HCT116 (cell line): ENCODE results near the gene CASK. TPM values are rescaled to one million over a fixed set of nuclear protein-coding genes. Genes with fewer than 3 reads are reported as not detected.

Experiments used
- ATAC-seq: fragments of 200-7000 bp; cut with Tn5 transposase; 2 replicates; pipeline ENCODE4 v1.9.1; 2020; ENCODE audit warnings: mild to moderate bottlenecking, moderate library complexity
- BruUV-seq: library from RNA; stranded (reverse); fragments of 400-500 nt; replicated peaks from 2 replicates; lab custom pipeline; 2021; lab: Mats Ljungman, UMichigan
- CTCF ChIA-PET: fragments of 300-600 bp; sonication (Branson Sonifier 250); formaldehyde crosslinking; loops from one replicate; lab custom pipeline; 2021; ENCODE audit warnings: antibody characterized with exemption; lab: Charles Lee
- POLR2A ChIA-PET: fragments of 300-600, 350-600 bp; sonication (Branson Sonifier 250); formaldehyde crosslinking; loops from one replicate; lab custom pipeline; 2021; ENCODE audit warnings: antibody characterized with exemption; lab: Charles Lee
- RAD21 ChIA-PET, 2 experiments: fragments of 300-600 bp; sonication (Branson Sonifier 250); formaldehyde crosslinking; loops; one replicate each; lab custom pipeline; 2023; ENCODE audit warnings: low total read pairs in 2 of 2; ENCODE audit not compliant: uncharacterized antibody in 2 of 2, unreplicated experiment in 2 of 2, low non-redundant PET in 1 of 2; lab: Charles Lee
- DNase-seq: peaks from one replicate; pipeline ENCODE4 v3.0.0-alpha.2; 2010; ENCODE audit warnings: low read depth, low spot score
- H2AFZ ChIP-seq: fragments of 200-600 bp; shearing (Covaris generic), sonication (generic); 2 replicates; pipeline ENCODE4 v1.6.1; 2017; ENCODE audit warnings: low read depth, mixed run types, mixed read lengths, antibody characterized with exemption, low read length; ENCODE audit not compliant: poor library complexity, severe bottlenecking
- H3K27ac ChIP-seq: 2 replicates; pipeline ENCODE4 v1.5.1; 2012; ENCODE audit warnings: low read depth, low read length
- H3K27me3 ChIP-seq: fragments of 200-600 bp; sonication (generic); 2 replicates; pipeline ENCODE4 v1.6.1; 2016; ENCODE audit warnings: mixed run types, low read length, mixed read lengths; ENCODE audit not compliant: insufficient read depth
- H3K36me3 ChIP-seq, 2 experiments: fragments of 200-500 bp in 1 of 2; fragments of 200-600 bp in 1 of 2; sonication (Bioruptor generic) in 1 of 2; sonication (generic) in 1 of 2; 2 replicates each; pipeline versions ENCODE4 v1.5.1 to v1.6.1; 2014 to 2016; ENCODE audit warnings: low read length in 2 of 2, inconsistent platforms in 1 of 2, mixed read lengths in 1 of 2, mixed run types in 1 of 2; ENCODE audit not compliant: insufficient read depth in 2 of 2, control insufficient read depth in 1 of 2
- H3K4me1 ChIP-seq, 2 experiments: fragments of 200-600 bp in 1 of 2; sonication (generic) in 1 of 2; 2 replicates each; pipeline versions ENCODE4 v1.5.1 to v1.6.1; 2012 to 2017; ENCODE audit warnings: low read length in 2 of 2, inconsistent platforms in 1 of 2, mild to moderate bottlenecking in 1 of 2, mixed read lengths in 1 of 2, mixed run types in 1 of 2, moderate library complexity in 1 of 2; ENCODE audit not compliant: insufficient read depth in 2 of 2, control insufficient read depth in 1 of 2
- H3K4me2 ChIP-seq: fragments of 200-600 bp; sonication (generic); 2 replicates; pipeline ENCODE4 v1.6.1; 2017; ENCODE audit warnings: mixed run types, low read length, mixed read lengths
- H3K4me3 ChIP-seq, 2 experiments: fragments of 200-600 bp in 1 of 2; sonication (generic) in 1 of 2; replicated peaks in 1 of 2; 2 replicates each; pipeline ENCODE4 v1.5.1; 2011 to 2016; ENCODE audit warnings: low read length in 2 of 2, control low read depth in 1 of 2, low read depth in 1 of 2, mild to moderate bottlenecking in 1 of 2, mixed read lengths in 1 of 2, mixed run types in 1 of 2
- H3K79me2 ChIP-seq: fragments of 200-600 bp; sonication (generic); 2 replicates; pipeline ENCODE4 v1.6.1; 2017; ENCODE audit warnings: mild to moderate bottlenecking, mixed run types, low read length, moderate library complexity, mixed read lengths; ENCODE audit not compliant: insufficient read depth
- H3K9ac ChIP-seq: fragments of 200-600 bp; sonication (generic); 2 replicates; pipeline ENCODE4 v1.6.1; 2016; ENCODE audit warnings: low read length, mixed read lengths
- H3K9me2 ChIP-seq: fragments of 200-600 bp; sonication (generic), shearing (Covaris generic); 2 replicates; pipeline ENCODE4 v1.6.1; 2017; ENCODE audit warnings: mixed run types, mild to moderate bottlenecking, moderate library complexity; ENCODE audit not compliant: insufficient read depth
- H3K9me3 ChIP-seq, 2 experiments: fragments of 200-500 bp in 1 of 2; fragments of 200-600 bp in 1 of 2; sonication (Bioruptor generic) in 1 of 2; sonication (generic) in 1 of 2; 2 replicates each; pipeline ENCODE4 v1.6.1; 2014 to 2017; ENCODE audit warnings: low read length in 2 of 2, mixed read lengths in 2 of 2, inconsistent platforms in 1 of 2, low read depth in 1 of 2, mild to moderate bottlenecking in 1 of 2, mixed run types in 1 of 2, moderate library complexity in 1 of 2; ENCODE audit not compliant: control insufficient read depth in 1 of 2, insufficient read depth in 1 of 2
- H4K20me1 ChIP-seq: fragments of 200-600 bp; sonication (generic), shearing (Covaris generic); 2 replicates; pipeline ENCODE4 v1.6.1; 2017; ENCODE audit warnings: mixed run types, mild to moderate bottlenecking, moderate library complexity; ENCODE audit not compliant: insufficient read depth
- CBX3 ChIP-seq: IDR thresholded peaks from 2 replicates; pipeline ENCODE4 v1.6.1; 2012; ENCODE audit warnings: low read depth
- CEBPB ChIP-seq: IDR thresholded peaks from 2 replicates; pipeline ENCODE4 v1.6.1; 2012; ENCODE audit warnings: low read depth
- EGR1 ChIP-seq: IDR thresholded peaks from 2 replicates; pipeline ENCODE4 v1.6.1; 2012; ENCODE audit warnings: low read depth
- ELF1 ChIP-seq: IDR thresholded peaks from 2 replicates; pipeline ENCODE4 v1.6.1; 2012; ENCODE audit warnings: low read depth, borderline replicate concordance
- EZH2 ChIP-seq: fragments of 200-600 bp; sonication (generic); IDR thresholded peaks from 2 replicates; pipeline ENCODE4 v1.6.1; 2017; ENCODE audit warnings: antibody characterized with exemption, mixed run types
- EZH2phosphoT487 ChIP-seq: fragments of 200-600 bp; IDR thresholded peaks from 2 replicates; pipeline ENCODE4 v1.6.1; 2018; ENCODE audit warnings: antibody characterized with exemption, borderline replicate concordance
- FOSL1 ChIP-seq: IDR thresholded peaks from 2 replicates; pipeline ENCODE4 v1.6.1; 2012; ENCODE audit warnings: low read depth
- JUND ChIP-seq: IDR thresholded peaks from 2 replicates; pipeline ENCODE4 v1.6.1; 2012
- POLR2A ChIP-seq: IDR thresholded peaks from 2 replicates; pipeline ENCODE4 v1.7.0; 2011; ENCODE audit warnings: borderline replicate concordance; ENCODE audit not compliant: insufficient read depth, insufficient read length; ENCODE audit errors: extremely low read depth
- POLR2AphosphoS5 ChIP-seq: IDR thresholded peaks from 2 replicates; pipeline ENCODE4 v1.6.1; 2011; ENCODE audit warnings: mild to moderate bottlenecking, low read depth, low read length, moderate library complexity
- RAD21 ChIP-seq: IDR thresholded peaks from 2 replicates; pipeline ENCODE4 v1.6.1; 2012; ENCODE audit warnings: low read depth, mild to moderate bottlenecking
- SIN3A ChIP-seq: IDR thresholded peaks from 2 replicates; pipeline ENCODE4 v1.6.1; 2012; ENCODE audit warnings: low read depth
- SP1 ChIP-seq: IDR thresholded peaks from 2 replicates; pipeline ENCODE4 v1.6.1; 2012; ENCODE audit warnings: low read depth
- SRF ChIP-seq: IDR thresholded peaks from 2 replicates; pipeline ENCODE4 v1.6.1; 2012; ENCODE audit warnings: low read depth
- TCF7L2 ChIP-seq: IDR thresholded peaks from 2 replicates; pipeline ENCODE4 v1.7.0; 2011; ENCODE audit warnings: borderline replicate concordance, inconsistent platforms; ENCODE audit not compliant: insufficient read depth, insufficient read length; ENCODE audit errors: extremely low read depth
- YY1 ChIP-seq: IDR thresholded peaks from 2 replicates; pipeline ENCODE4 v1.6.1; 2011; ENCODE audit warnings: low read length, low read depth, moderate library complexity, mild to moderate bottlenecking; ENCODE audit not compliant: insufficient replicate concordance; ENCODE audit errors: extremely low read depth
- ZFX ChIP-seq: fragments of 450-650 bp; IDR thresholded peaks from 2 replicates; pipeline ENCODE4 v1.6.1; 2017
- ZNF274 ChIP-seq: fragments of 200-500 bp; sonication (Bioruptor generic); IDR thresholded peaks from 2 replicates; pipeline ENCODE4 v1.6.1; 2014; ENCODE audit warnings: mild to moderate bottlenecking, low read depth, low read length, inconsistent platforms
- intact Hi-C: fragments of 100-400 bp; cut with micrococcal nuclease; formaldehyde crosslinking; loops from 2 replicates; pipeline ENCODE4 v1.10.0; 2022
- total RNA-seq: library from RNA; stranded (reverse); gene quantifications from one replicate; pipeline ENCODE4 v1.2.1, GENCODE V29; 2021; ENCODE audit not compliant: unreplicated experiment
- TF ChIP-seq, protein P1 (sequence below), 3 experiments: fragments of 200-600 bp in 1 of 3; sonication (generic) in 1 of 3; IDR thresholded peaks in 2 of 3; conservative IDR thresholded peaks in 1 of 3; 2 replicates each; pipeline ENCODE4 v1.5.1; 2012 to 2017; ENCODE audit warnings: low read depth in 2 of 3, low read length in 2 of 3, antibody characterized with exemption in 1 of 3, borderline replicate concordance in 1 of 3, control low read depth in 1 of 3, mild to moderate bottlenecking in 1 of 3, mixed read lengths in 1 of 3, mixed run types in 1 of 3, moderate library complexity in 1 of 3; ENCODE audit not compliant: insufficient read depth in 1 of 3
- TF ChIP-seq, protein P2 (sequence below): IDR thresholded peaks from 2 replicates; pipeline ENCODE4 v1.6.1; 2012
- TF ChIP-seq, protein P3 (sequence below): IDR thresholded peaks from 2 replicates; pipeline ENCODE4 v1.6.1; 2012
- TF ChIP-seq, protein P4 (sequence below): IDR thresholded peaks from 2 replicates; pipeline ENCODE4 v1.6.1; 2011; ENCODE audit warnings: mild to moderate bottlenecking, low read length, moderate library complexity; ENCODE audit not compliant: insufficient replicate concordance; ENCODE audit errors: extremely low read depth

The CASK gene
- total RNA-seq, 1 experiment from 2014 or later: 39.0 TPM

DNA sequence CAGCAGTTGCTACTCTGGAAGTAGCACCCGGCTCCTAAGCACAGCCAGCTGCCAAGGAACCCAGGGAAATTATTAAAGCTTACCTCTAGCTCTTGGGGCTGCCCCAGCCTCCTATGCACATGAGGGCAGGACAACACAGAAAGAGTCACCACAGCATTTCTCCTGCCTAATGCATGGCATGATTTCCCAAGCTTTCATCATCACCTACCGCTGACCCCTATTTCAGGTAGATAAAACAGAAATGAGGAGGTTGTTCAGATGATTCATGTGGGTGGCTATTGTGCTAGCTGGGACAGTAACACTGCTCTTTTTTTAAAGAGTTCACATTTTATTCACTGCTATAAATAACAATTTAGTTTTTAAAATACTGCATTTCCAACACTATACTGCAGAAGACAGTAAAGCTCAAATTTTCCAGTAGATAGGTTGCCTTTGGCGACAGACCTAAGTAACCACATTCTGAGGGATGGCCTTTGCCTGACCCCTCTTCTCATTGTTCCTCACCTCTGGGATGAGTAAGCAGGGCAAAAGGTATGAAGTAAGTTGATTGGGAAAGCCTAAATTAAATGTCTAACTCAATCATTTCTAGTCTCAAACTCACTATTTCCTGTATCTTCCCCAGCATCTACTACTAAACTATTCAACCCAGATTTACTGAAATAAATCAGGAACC lies 16.7 kb downstream of the CASK start:
- peak overlapping the region; percentile 62; the same call in 1 of the 2 replicates for H3K27ac ChIP-seq
- peak overlapping the region in 1 of 2 experiments; percentile 26; a peak in 2 of 4 replicates for H3K4me3 ChIP-seq
- BruUV-seq: no TSS peak
- peak overlapping the region; percentile 37 for H3K9ac ChIP-seq
- peaks cover 2 to 25% of the 10 kb centered on the region in 2 experiments; a peak in 2 of 4 replicates for H3K4me1 ChIP-seq
- no peaks in the 10 kb centered on the region for H3K9me3 ChIP-seq
- peak; percentile 52 for DNase-seq
- no peak overlapping the region for H2AFZ ChIP-seq
- ChIA-PET POLR2A (no interaction called here), RAD21 (no interaction called here), CTCF (no interaction called here)
- ATAC-seq: peak; percentile 91
- no peaks in the 10 kb centered on the region for H3K9me2 ChIP-seq
- H4K20me1 ChIP-seq: no peaks in the 10 kb centered on the region
- H3K27me3 ChIP-seq: no peaks in the 10 kb centered on the region
- peaks cover 60% of the 10 kb centered on the region for H3K79me2 ChIP-seq
- intact Hi-C loops: no loop called here
- H3K36me3 ChIP-seq: no peaks in the 10 kb centered on the region
- peak overlapping the region; percentile 67 for H3K4me2 ChIP-seq
- TF ChIP-seq SIN3A: peak; percentile 48; the same call in 1 of the 2 replicates
- TF ChIP-seq EZH2phosphoT487: no peak
- TF ChIP-seq CEBPB: peak; percentile 92
- peak; percentile 46 for TF ChIP-seq FOSL1
- TF ChIP-seq ZFX: no peak
- no peak for TF ChIP-seq ELF1
- TF ChIP-seq, protein P1, sequence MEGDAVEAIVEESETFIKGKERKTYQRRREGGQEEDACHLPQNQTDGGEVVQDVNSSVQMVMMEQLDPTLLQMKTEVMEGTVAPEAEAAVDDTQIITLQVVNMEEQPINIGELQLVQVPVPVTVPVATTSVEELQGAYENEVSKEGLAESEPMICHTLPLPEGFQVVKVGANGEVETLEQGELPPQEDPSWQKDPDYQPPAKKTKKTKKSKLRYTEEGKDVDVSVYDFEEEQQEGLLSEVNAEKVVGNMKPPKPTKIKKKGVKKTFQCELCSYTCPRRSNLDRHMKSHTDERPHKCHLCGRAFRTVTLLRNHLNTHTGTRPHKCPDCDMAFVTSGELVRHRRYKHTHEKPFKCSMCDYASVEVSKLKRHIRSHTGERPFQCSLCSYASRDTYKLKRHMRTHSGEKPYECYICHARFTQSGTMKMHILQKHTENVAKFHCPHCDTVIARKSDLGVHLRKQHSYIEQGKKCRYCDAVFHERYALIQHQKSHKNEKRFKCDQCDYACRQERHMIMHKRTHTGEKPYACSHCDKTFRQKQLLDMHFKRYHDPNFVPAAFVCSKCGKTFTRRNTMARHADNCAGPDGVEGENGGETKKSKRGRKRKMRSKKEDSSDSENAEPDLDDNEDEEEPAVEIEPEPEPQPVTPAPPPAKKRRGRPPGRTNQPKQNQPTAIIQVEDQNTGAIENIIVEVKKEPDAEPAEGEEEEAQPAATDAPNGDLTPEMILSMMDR (IDR thresholded peaks at IDR 0.05 in 2 of 3, conservative IDR thresholded peaks at IDR 0.05 in 1 of 3; ENCODE audit: borderline replicate concordance in 1 of 3, insufficient read depth in 1 of 3, low read depth in 2 of 3, low read length in 2 of 3): no peak
- no peak for TF ChIP-seq CBX3
- no peak for TF ChIP-seq TCF7L2
- TF ChIP-seq SRF: 0 out of 2 replicates have a peak, but pooled peaks have one; percentile 16
- TF ChIP-seq, protein P2, sequence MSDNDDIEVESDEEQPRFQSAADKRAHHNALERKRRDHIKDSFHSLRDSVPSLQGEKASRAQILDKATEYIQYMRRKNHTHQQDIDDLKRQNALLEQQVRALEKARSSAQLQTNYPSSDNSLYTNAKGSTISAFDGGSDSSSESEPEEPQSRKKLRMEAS: peak; percentile 65
- no peak for TF ChIP-seq EZH2
- no peak for TF ChIP-seq EGR1
- TF ChIP-seq, protein P3, sequence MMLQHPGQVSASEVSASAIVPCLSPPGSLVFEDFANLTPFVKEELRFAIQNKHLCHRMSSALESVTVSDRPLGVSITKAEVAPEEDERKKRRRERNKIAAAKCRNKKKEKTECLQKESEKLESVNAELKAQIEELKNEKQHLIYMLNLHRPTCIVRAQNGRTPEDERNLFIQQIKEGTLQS: 0 out of 2 replicates have a peak, but pooled peaks have one; percentile 12
- peak; percentile 14 for TF ChIP-seq RAD21
- TF ChIP-seq, protein P4, sequence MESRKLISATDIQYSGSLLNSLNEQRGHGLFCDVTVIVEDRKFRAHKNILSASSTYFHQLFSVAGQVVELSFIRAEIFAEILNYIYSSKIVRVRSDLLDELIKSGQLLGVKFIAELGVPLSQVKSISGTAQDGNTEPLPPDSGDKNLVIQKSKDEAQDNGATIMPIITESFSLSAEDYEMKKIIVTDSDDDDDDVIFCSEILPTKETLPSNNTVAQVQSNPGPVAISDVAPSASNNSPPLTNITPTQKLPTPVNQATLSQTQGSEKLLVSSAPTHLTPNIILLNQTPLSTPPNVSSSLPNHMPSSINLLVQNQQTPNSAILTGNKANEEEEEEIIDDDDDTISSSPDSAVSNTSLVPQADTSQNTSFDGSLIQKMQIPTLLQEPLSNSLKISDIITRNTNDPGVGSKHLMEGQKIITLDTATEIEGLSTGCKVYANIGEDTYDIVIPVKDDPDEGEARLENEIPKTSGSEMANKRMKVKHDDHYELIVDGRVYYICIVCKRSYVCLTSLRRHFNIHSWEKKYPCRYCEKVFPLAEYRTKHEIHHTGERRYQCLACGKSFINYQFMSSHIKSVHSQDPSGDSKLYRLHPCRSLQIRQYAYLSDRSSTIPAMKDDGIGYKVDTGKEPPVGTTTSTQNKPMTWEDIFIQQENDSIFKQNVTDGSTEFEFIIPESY: no peak
- TF ChIP-seq JUND: peak; percentile 45
- no peak for TF ChIP-seq ZNF274
- peak; percentile 62 for TF ChIP-seq SP1
- TF ChIP-seq YY1: no peak
- TF ChIP-seq POLR2AphosphoS5: no peak
- no peak for TF ChIP-seq POLR2A
